SU-DHL-6 (cell line): ENCODE data around the gene CNTN5.

ENCODE experiments used
- H2AFZ ChIP-seq: fragments of 200-600 bp; sonication (generic); 2 replicates; pipeline ENCODE4 v1.6.1; 2014; ENCODE audit warnings: low read depth, mild to moderate bottlenecking, moderate library complexity, mixed read lengths, antibody characterized with exemption, low read length; ENCODE audit not compliant: severe bottlenecking
- H3F3A ChIP-seq: fragments of 200-600 bp; shearing (Covaris generic); 2 replicates; pipeline ENCODE4 v1.6.0; 2016; ENCODE audit warnings: antibody characterized with exemption, mild to moderate bottlenecking; ENCODE audit not compliant: insufficient read depth
- H3K27ac ChIP-seq: fragments of 200-600 bp; sonication (generic); 2 replicates; pipeline ENCODE4 v1.5.1; 2016; ENCODE audit warnings: low read depth, mild to moderate bottlenecking, low read length, moderate library complexity, mixed read lengths
- H3K27me3 ChIP-seq: fragments of 200-600 bp; sonication (generic), shearing (Covaris generic); 2 replicates; pipeline ENCODE4 v1.6.0; 2014; ENCODE audit warnings: mild to moderate bottlenecking, low read length
- H3K36me3 ChIP-seq: fragments of 200-600 bp; sonication (generic); 2 replicates; pipeline ENCODE4 v1.6.1; 2014; ENCODE audit warnings: mild to moderate bottlenecking, low read length, mixed read lengths
- H3K4me2 ChIP-seq: fragments of 300-600, 200-600 bp; shearing (Covaris generic), sonication (generic); 2 replicates; pipeline ENCODE4 v1.6.0; 2014; ENCODE audit warnings: low read length, low read depth, mild to moderate bottlenecking; ENCODE audit not compliant: poor library complexity, severe bottlenecking
- H3K4me3 ChIP-seq: fragments of 200-600 bp; sonication (generic); 2 replicates; pipeline ENCODE4 v1.5.1; 2014; ENCODE audit warnings: antibody characterized with exemption, low read length, mild to moderate bottlenecking, mixed read lengths; ENCODE audit not compliant: insufficient read depth, poor library complexity, severe bottlenecking
- H3K79me2 ChIP-seq: fragments of 200-600 bp; sonication (generic); 2 replicates; pipeline ENCODE4 v1.6.1; 2014; ENCODE audit warnings: mild to moderate bottlenecking, low read length, moderate library complexity; ENCODE audit not compliant: insufficient read depth
- H3K9ac ChIP-seq: fragments of 200-600 bp; sonication (generic); 2 replicates; pipeline ENCODE4 v1.7.0; 2014; ENCODE audit warnings: mild to moderate bottlenecking, low read length
- H3K9me2 ChIP-seq: fragments of 200-600 bp; sonication (generic); replicated peaks from 2 replicates; pipeline ENCODE4 v1.6.1; 2014; ENCODE audit warnings: low read length; ENCODE audit not compliant: insufficient read depth
- H3K9me3 ChIP-seq: fragments of 200-600 bp; sonication (generic); 2 replicates; pipeline ENCODE4 v1.6.1; 2014; ENCODE audit warnings: low read length, mixed read lengths; ENCODE audit not compliant: insufficient read depth
- H4K20me1 ChIP-seq: fragments of 200-600 bp; sonication (generic); 2 replicates; pipeline ENCODE4 v1.6.1; 2014; ENCODE audit warnings: low read depth, mild to moderate bottlenecking, antibody characterized with exemption, low read length, moderate library complexity, mixed read lengths
- CTCF ChIP-seq: fragments of 200-600 bp; sonication (generic); IDR thresholded peaks from one replicate; pipeline ENCODE4 v1.5.1; 2017; ENCODE audit warnings: antibody characterized with exemption, mild to moderate bottlenecking, low read length, moderate library complexity; ENCODE audit not compliant: insufficient read depth, poor library complexity, severe bottlenecking
- EZH2phosphoT487 ChIP-seq: fragments of 200-600 bp; sonication (generic), shearing (Covaris generic); conservative IDR thresholded peaks from 2 replicates; pipeline ENCODE4 v1.6.1; 2018; ENCODE audit warnings: mild to moderate bottlenecking, antibody characterized with exemption, low read length, moderate library complexity, mixed read lengths

CNTN5 gene

GRCh38 chr11:99554232-99554903, 533.6 kb downstream of the CNTN5 start:
- TF ChIP-seq CTCF (no peak), EZH2phosphoT487 (no peak)
- no peak overlapping the region for H2AFZ ChIP-seq

GRCh38 chr11:99555486-99555885, 534.7 kb downstream of the CNTN5 start:
- no peaks in the 10 kb centered on the region for H3K36me3 ChIP-seq
- H3K9me3 ChIP-seq: no peaks in the 10 kb centered on the region
- no peak overlapping the region for H3K4me2 ChIP-seq
- H3K4me3 ChIP-seq: no peak overlapping the region
- TF ChIP-seq EZH2phosphoT487 (no peak), CTCF (no peak)
- H3F3A ChIP-seq: no peaks in the 10 kb centered on the region
- no peaks in the 10 kb centered on the region for H4K20me1 ChIP-seq
- no peaks in the 10 kb centered on the region for H3K27me3 ChIP-seq
- H3K27ac ChIP-seq: no peak overlapping the region
- H3K9ac ChIP-seq: no peak overlapping the region
- no peak overlapping the region for H2AFZ ChIP-seq
- H3K9me2 ChIP-seq: no peaks in the 10 kb centered on the region
- H3K79me2 ChIP-seq: no peaks in the 10 kb centered on the region

More at GRCh38 chr11:99554232-99554903, 533.6 kb downstream of the CNTN5 start:
- Histone ChIP-seq H3F3A (no peaks in the 10 kb centered on the region), H3K36me3 (no peaks in the 10 kb centered on the region), H3K4me2 (no peak overlapping the region), H3K9ac (no peak overlapping the region), H3K9me2 (no peaks in the 10 kb centered on the region), H3K9me3 (no peaks in the 10 kb centered on the region), H3K27ac (no peak overlapping the region), H3K4me3 (no peak overlapping the region), H4K20me1 (no peaks in the 10 kb centered on the region), H3K79me2 (no peaks in the 10 kb centered on the region), H3K27me3 (no peaks in the 10 kb centered on the region)

GRCh38 chr11:99565333-99565732, 544.6 kb downstream of the CNTN5 start:
- no peak overlapping the region for H2AFZ ChIP-seq
- no peaks in the 10 kb centered on the region for H3K27me3 ChIP-seq
- no peak overlapping the region for H3K4me3 ChIP-seq

More at GRCh38 chr11:99565333-99565732, 544.6 kb downstream of the CNTN5 start:
- H4K20me1 ChIP-seq: no peaks in the 10 kb centered on the region
- TF ChIP-seq CTCF: no peak
- no peak for TF ChIP-seq EZH2phosphoT487
- H3F3A ChIP-seq: no peaks in the 10 kb centered on the region
- H3K36me3 ChIP-seq: no peaks in the 10 kb centered on the region
- no peak overlapping the region for H3K4me2 ChIP-seq
- H3K9ac ChIP-seq: no peak overlapping the region
- H3K79me2 ChIP-seq: no peaks in the 10 kb centered on the region
- no peaks in the 10 kb centered on the region for H3K9me2 ChIP-seq
- H3K9me3 ChIP-seq: no peaks in the 10 kb centered on the region
- no peak overlapping the region for H3K27ac ChIP-seq
